Upper lobe of left lung (tissue), 4 donors: Measurements from ENCODE around the gene EYS.

Experiments
- EP300 ChIP-seq, 4 donors: sonication (generic); formaldehyde crosslinking; IDR thresholded peaks; one replicate each; pipeline ENCODE4 v1.5.1; 2017; ENCODE audit warnings: antibody characterized with exemption in 4 of 4, control low read depth in 2 of 4
- POLR2A ChIP-seq, 4 donors: fragments of 450-650 bp; IDR thresholded peaks; one replicate each; pipeline ENCODE4 v1.5.1; 2016 to 2017; ENCODE audit warnings: antibody characterized with exemption in 4 of 4, mild to moderate bottlenecking in 2 of 4
- POLR2AphosphoS5 ChIP-seq, 2 donors: sonication (generic); formaldehyde crosslinking; IDR thresholded peaks; one replicate each; pipeline ENCODE4 v1.5.1; 2017; ENCODE audit warnings: antibody characterized with exemption in 2 of 2
- TF ChIP-seq, protein P1 (sequence below), 6 experiments: fragments of 450-650 bp in 4 of 6; fragments of 200-600 bp in 2 of 6; sonication (generic) in 2 of 6; IDR thresholded peaks; one replicate each; pipeline ENCODE4 v1.5.1; 2016 to 2019; ENCODE audit warnings: antibody characterized with exemption in 6 of 6

DNA sequence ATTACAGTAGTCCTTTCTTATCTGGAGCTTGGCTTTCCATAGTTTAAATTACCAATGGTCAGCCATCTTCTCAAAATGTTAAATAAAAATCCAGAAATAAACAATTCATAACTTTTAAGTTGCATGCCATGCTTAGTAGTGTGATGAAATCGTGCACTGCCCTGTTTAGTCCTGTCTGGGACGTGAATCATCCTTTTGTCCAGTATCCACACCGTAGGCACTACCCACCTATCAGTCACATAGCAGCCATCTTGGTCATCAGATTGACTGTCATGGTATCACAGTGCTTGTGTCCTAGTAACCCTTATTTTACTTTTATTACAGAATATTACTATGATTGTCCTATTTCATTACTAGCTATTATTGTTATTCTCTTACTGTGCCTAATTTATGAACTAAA is 924.1 kb downstream of the EYS start:
- TF ChIP-seq, protein P1, sequence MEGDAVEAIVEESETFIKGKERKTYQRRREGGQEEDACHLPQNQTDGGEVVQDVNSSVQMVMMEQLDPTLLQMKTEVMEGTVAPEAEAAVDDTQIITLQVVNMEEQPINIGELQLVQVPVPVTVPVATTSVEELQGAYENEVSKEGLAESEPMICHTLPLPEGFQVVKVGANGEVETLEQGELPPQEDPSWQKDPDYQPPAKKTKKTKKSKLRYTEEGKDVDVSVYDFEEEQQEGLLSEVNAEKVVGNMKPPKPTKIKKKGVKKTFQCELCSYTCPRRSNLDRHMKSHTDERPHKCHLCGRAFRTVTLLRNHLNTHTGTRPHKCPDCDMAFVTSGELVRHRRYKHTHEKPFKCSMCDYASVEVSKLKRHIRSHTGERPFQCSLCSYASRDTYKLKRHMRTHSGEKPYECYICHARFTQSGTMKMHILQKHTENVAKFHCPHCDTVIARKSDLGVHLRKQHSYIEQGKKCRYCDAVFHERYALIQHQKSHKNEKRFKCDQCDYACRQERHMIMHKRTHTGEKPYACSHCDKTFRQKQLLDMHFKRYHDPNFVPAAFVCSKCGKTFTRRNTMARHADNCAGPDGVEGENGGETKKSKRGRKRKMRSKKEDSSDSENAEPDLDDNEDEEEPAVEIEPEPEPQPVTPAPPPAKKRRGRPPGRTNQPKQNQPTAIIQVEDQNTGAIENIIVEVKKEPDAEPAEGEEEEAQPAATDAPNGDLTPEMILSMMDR (IDR thresholded peaks at IDR 0.05): no peak
- TF ChIP-seq POLR2A (IDR thresholded peaks at IDR 0.05) (no peak), EP300 (IDR thresholded peaks at IDR 0.05) (no peak), POLR2AphosphoS5 (IDR thresholded peaks at IDR 0.05) (no peak)
